ENCODE results near the gene ZNF407.

- TF ChIP-seq, protein P1, sequence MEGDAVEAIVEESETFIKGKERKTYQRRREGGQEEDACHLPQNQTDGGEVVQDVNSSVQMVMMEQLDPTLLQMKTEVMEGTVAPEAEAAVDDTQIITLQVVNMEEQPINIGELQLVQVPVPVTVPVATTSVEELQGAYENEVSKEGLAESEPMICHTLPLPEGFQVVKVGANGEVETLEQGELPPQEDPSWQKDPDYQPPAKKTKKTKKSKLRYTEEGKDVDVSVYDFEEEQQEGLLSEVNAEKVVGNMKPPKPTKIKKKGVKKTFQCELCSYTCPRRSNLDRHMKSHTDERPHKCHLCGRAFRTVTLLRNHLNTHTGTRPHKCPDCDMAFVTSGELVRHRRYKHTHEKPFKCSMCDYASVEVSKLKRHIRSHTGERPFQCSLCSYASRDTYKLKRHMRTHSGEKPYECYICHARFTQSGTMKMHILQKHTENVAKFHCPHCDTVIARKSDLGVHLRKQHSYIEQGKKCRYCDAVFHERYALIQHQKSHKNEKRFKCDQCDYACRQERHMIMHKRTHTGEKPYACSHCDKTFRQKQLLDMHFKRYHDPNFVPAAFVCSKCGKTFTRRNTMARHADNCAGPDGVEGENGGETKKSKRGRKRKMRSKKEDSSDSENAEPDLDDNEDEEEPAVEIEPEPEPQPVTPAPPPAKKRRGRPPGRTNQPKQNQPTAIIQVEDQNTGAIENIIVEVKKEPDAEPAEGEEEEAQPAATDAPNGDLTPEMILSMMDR (IDR thresholded peaks at IDR 0.05; ENCODE audit: low read length): no peak
- TF ChIP-seq EZH2 (optimal IDR thresholded peaks at IDR 0.05; ENCODE audit: low read depth, low read length) (no peak), EZH2phosphoT487 (IDR thresholded peaks at IDR 0.05; ENCODE audit: low read length) (no peak)
Measured at GRCh38 chr18:74582642-74583041, 15.0 kb upstream of the ZNF407 start.

Measured in MM.1S (cell line).